ENCODE measurements around the gene CCL3. TPM values are rescaled to one million over a fixed set of nuclear protein-coding genes. Genes with fewer than 3 reads are reported as not detected.

The CCL3 gene
- total and polyA plus RNA-seq, 2 of the 4 experiments (the other 2 are of a cell fraction) = not detected

DNA sequence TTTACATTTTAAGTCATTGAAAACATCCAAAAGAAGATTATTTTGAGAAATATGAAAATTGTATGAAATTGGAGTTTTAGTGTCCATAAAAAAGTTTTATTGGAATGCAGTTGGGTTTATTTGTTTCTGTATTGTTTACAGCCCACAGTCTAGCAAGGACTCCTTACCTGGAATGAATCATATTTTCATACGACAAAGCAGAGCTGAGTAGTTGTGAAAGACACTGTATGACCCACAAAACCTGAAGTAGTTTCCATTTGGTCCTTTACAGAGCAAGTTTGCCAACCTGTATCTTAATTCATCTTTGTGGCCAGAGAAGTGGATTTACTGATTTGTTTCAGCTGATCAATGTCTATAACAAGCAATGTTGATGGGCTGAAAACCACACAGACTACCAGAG is 15.6 kb downstream of the CCL3 start:
- ATAC-seq (ENCODE audit: low read depth) (no peak), DNase-seq (no peak)
- ChIA-PET CTCF (interaction anchor here (1.6 kb wide), 1 partner anchor 105 kb away, joined by 4 read pairs; no protein-coding TSS in a partner anchor), POLR2A (ENCODE audit: unreplicated experiment) (no interaction called here)
- H2BK20ac ChIP-seq (ENCODE audit: low read depth, low read length) = no peak overlapping the region
- H3K79me1 ChIP-seq (ENCODE audit: low read depth in 1 of 2, low read length in 2 of 2) = no peaks in the 10 kb centered on the region
- H3K9me1 ChIP-seq (ENCODE audit: insufficient read depth, low read length) = no peaks in the 10 kb centered on the region
- H3K56ac ChIP-seq (ENCODE audit: extremely low read depth, insufficient read depth, low read length) = no peak overlapping the region
- H3K23ac ChIP-seq (ENCODE audit: low read depth, low read length) = no peak overlapping the region
- H2BK5ac ChIP-seq (ENCODE audit: low read depth, low read length, poor library complexity, severe bottlenecking) = no peak overlapping the region
- H4K20me1 ChIP-seq (ENCODE audit: insufficient read depth, low read length) = no peaks in the 10 kb centered on the region
- WGBS, 2 experiments (ENCODE audit: extremely low coverage in 2 of 2, insufficient read length in 1 of 2) = no CpG with 5 or more reads among the region's 1 CpG
- no peak overlapping the region for H2BK120ac ChIP-seq (ENCODE audit: low read depth, low read length)
- intact Hi-C loops (cut with micrococcal nuclease) (no loop called here), in situ Hi-C loops (cut with MboI; ENCODE audit: low sequenced_read_pairs) (no loop called here), dilution Hi-C loops (cut with HindIII; ENCODE audit: low sequenced_read_pairs, unreplicated experiment) (no loop called here)
- no peak overlapping the region for H4K8ac ChIP-seq (ENCODE audit: low read depth in 2 of 2, low read length in 2 of 2)
- no peaks in the 10 kb centered on the region for H3K4me1 ChIP-seq (ENCODE audit: control insufficient read depth, insufficient read depth, low read length)
- no peaks in the 10 kb centered on the region for H3K36me3 ChIP-seq (ENCODE audit: control insufficient read depth, insufficient read depth, low read length)
- H2AK5ac ChIP-seq (ENCODE audit: low read depth, low read length) = no peak overlapping the region
- H3K27ac ChIP-seq (ENCODE audit: insufficient read depth, low read length) = no peak overlapping the region
- H3K9ac ChIP-seq (ENCODE audit: low read depth, low read length) = no peak overlapping the region
- no peak overlapping the region for H3K4me3 ChIP-seq (ENCODE audit: insufficient read depth, low read depth, low read length)
- no peak overlapping the region for H4K91ac ChIP-seq (ENCODE audit: insufficient read depth, low read depth, low read length)
- H2AK9ac ChIP-seq (replicated peaks; ENCODE audit: low read depth, low read length, poor library complexity) = no peak overlapping the region
- no peak overlapping the region for H3K4ac ChIP-seq (ENCODE audit: low read depth, low read length)
- TF ChIP-seq NFE2L2 (IDR thresholded peaks at IDR 0.05; ENCODE audit: low read depth, low read length) (no peak), MAFK (IDR thresholded peaks at IDR 0.05; ENCODE audit: low read depth, low read length) (no peak), POLR2A (IDR thresholded peaks at IDR 0.05; ENCODE audit: low read depth, low read length) (no peak), MXI1 (IDR thresholded peaks at IDR 0.05; ENCODE audit: borderline replicate concordance, low read depth, low read length) (no peak), CHD1 (IDR thresholded peaks at IDR 0.05; ENCODE audit: low read depth, low read length) (no peak), RFX5 (IDR thresholded peaks at IDR 0.05; ENCODE audit: low read depth, low read length) (no peak), RAD21 (IDR thresholded peaks at IDR 0.05; ENCODE audit: low read length) (no peak), BHLHE40 (IDR thresholded peaks at IDR 0.05; ENCODE audit: low read depth, low read length) (no peak), CEBPB (IDR thresholded peaks at IDR 0.05; ENCODE audit: low read depth, low read length) (no peak), MAZ (IDR thresholded peaks at IDR 0.05; ENCODE audit: borderline replicate concordance, low read depth, low read length) (no peak), FOS (IDR thresholded peaks at IDR 0.05; ENCODE audit: low read depth, low read length) (no peak)
- TF ChIP-seq, protein P1, sequence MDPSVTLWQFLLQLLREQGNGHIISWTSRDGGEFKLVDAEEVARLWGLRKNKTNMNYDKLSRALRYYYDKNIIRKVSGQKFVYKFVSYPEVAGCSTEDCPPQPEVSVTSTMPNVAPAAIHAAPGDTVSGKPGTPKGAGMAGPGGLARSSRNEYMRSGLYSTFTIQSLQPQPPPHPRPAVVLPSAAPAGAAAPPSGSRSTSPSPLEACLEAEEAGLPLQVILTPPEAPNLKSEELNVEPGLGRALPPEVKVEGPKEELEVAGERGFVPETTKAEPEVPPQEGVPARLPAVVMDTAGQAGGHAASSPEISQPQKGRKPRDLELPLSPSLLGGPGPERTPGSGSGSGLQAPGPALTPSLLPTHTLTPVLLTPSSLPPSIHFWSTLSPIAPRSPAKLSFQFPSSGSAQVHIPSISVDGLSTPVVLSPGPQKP (IDR thresholded peaks at IDR 0.05; ENCODE audit: borderline replicate concordance, low read depth, low read length) = no peak
- TF ChIP-seq, protein P2, sequence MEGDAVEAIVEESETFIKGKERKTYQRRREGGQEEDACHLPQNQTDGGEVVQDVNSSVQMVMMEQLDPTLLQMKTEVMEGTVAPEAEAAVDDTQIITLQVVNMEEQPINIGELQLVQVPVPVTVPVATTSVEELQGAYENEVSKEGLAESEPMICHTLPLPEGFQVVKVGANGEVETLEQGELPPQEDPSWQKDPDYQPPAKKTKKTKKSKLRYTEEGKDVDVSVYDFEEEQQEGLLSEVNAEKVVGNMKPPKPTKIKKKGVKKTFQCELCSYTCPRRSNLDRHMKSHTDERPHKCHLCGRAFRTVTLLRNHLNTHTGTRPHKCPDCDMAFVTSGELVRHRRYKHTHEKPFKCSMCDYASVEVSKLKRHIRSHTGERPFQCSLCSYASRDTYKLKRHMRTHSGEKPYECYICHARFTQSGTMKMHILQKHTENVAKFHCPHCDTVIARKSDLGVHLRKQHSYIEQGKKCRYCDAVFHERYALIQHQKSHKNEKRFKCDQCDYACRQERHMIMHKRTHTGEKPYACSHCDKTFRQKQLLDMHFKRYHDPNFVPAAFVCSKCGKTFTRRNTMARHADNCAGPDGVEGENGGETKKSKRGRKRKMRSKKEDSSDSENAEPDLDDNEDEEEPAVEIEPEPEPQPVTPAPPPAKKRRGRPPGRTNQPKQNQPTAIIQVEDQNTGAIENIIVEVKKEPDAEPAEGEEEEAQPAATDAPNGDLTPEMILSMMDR (conservative IDR thresholded peaks at IDR 0.05; ENCODE audit: low read depth, low read length) = no peak
- H3K14ac ChIP-seq (replicated peaks; ENCODE audit: low read depth, low read length) = no peak overlapping the region
- peaks cover 1% of the 10 kb centered on the region; the same call in 1 of the 2 replicates for H3K27me3 ChIP-seq (ENCODE audit: control insufficient read depth, insufficient read depth, low read length)
- no peak overlapping the region for H4K5ac ChIP-seq (ENCODE audit: low read depth, low read length)
- H3K9me3 ChIP-seq (ENCODE audit: control insufficient read depth, insufficient read depth, low read length) = no peaks in the 10 kb centered on the region
- no peak overlapping the region for H2AFZ ChIP-seq (replicated peaks; ENCODE audit: low read length, poor library complexity)
- no peak overlapping the region for H3K18ac ChIP-seq (ENCODE audit: low read depth, low read length)
- BruUV-seq (replicated peaks) = no TSS peak
- no peak overlapping the region for H3K4me2 ChIP-seq (ENCODE audit: low read depth, low read length)
- H2BK15ac ChIP-seq (ENCODE audit: low read depth, low read length) = no peak overlapping the region
